H9 (cell line): ENCODE data around the gene SOBP. TPM values are rescaled to one million over a fixed set of nuclear protein-coding genes. Genes with fewer than 3 reads are reported as not detected.

Source experiments
- DNase-seq: peaks from one replicate; pipeline ENCODE4 v3.0.0-alpha.2; 2017
- H2AFZ ChIP-seq: one replicate; pipeline ENCODE4 v1.6.1; 2013; ENCODE audit warnings: mild to moderate bottlenecking, low read length, control low read depth, moderate library complexity
- H2AK5ac ChIP-seq: 2 replicates; pipeline ENCODE4 v1.6.1; 2013; ENCODE audit warnings: low read length, control low read depth, mixed read lengths; ENCODE audit not compliant: insufficient read length
- H2BK120ac ChIP-seq: one replicate; pipeline ENCODE4 v1.6.1; 2013; ENCODE audit warnings: low read depth, mild to moderate bottlenecking, low read length, control low read depth, inconsistent platforms; ENCODE audit not compliant: poor library complexity, severe bottlenecking
- H2BK12ac ChIP-seq: 2 replicates; pipeline ENCODE4 v1.6.1; 2013; ENCODE audit warnings: low read length, control low read depth, mixed read lengths, low read depth; ENCODE audit not compliant: insufficient read length
- H2BK15ac ChIP-seq: 2 replicates; pipeline ENCODE4 v1.6.1; 2013; ENCODE audit warnings: low read depth, low read length, control low read depth
- H2BK20ac ChIP-seq: one replicate; pipeline ENCODE4 v1.6.1; 2013; ENCODE audit warnings: low read depth, mild to moderate bottlenecking, low read length, control low read depth, inconsistent platforms; ENCODE audit not compliant: poor library complexity, severe bottlenecking
- H2BK5ac ChIP-seq: 2 replicates; pipeline ENCODE4 v1.6.1; 2013; ENCODE audit warnings: low read length, control low read depth, mixed read lengths; ENCODE audit not compliant: insufficient read length
- H3K14ac ChIP-seq: 2 replicates; pipeline ENCODE4 v1.6.1; 2013; ENCODE audit warnings: low read length, control low read depth; ENCODE audit not compliant: insufficient read depth
- H3K18ac ChIP-seq: 2 replicates; pipeline ENCODE4 v1.6.1; 2013; ENCODE audit warnings: low read depth, mild to moderate bottlenecking, mixed read lengths, low read length, control low read depth; ENCODE audit not compliant: insufficient read length
- H3K23ac ChIP-seq: 2 replicates; pipeline ENCODE4 v1.6.1; 2013; ENCODE audit warnings: low read length, control low read depth, mixed read lengths, low read depth; ENCODE audit not compliant: insufficient read length
- H3K23me2 ChIP-seq: 2 replicates; pipeline ENCODE4 v1.6.1; 2013; ENCODE audit warnings: low read depth, mild to moderate bottlenecking, mixed read lengths, low read length, control low read depth; ENCODE audit not compliant: insufficient read length, poor library complexity, severe bottlenecking
- H3K27ac ChIP-seq: 2 replicates; pipeline ENCODE4 v1.5.1; 2013; ENCODE audit warnings: low read length, control low read depth, mixed read lengths, low read depth; ENCODE audit not compliant: insufficient read length
- H3K27me3 ChIP-seq: 2 replicates; pipeline ENCODE4 v1.6.1; 2013; ENCODE audit warnings: low read length, control low read depth, inconsistent platforms; ENCODE audit not compliant: insufficient read depth
- H3K4ac ChIP-seq: 2 replicates; pipeline ENCODE4 v1.6.1; 2013; ENCODE audit warnings: low read depth, mild to moderate bottlenecking, control low read depth, inconsistent platforms, low read length, moderate library complexity
- H3K4me1 ChIP-seq: 2 replicates; pipeline ENCODE4 v1.6.1; 2013; ENCODE audit warnings: low read length, control low read depth, inconsistent platforms; ENCODE audit not compliant: insufficient read depth
- H3K4me2 ChIP-seq: 2 replicates; pipeline ENCODE4 v1.6.1; 2013; ENCODE audit warnings: low read length, control low read depth, mixed read lengths; ENCODE audit not compliant: insufficient read length, insufficient read depth
- H3K56ac ChIP-seq: 2 replicates; pipeline ENCODE4 v1.6.1; 2013; ENCODE audit warnings: low read depth, mild to moderate bottlenecking, mixed read lengths, low read length, control low read depth; ENCODE audit not compliant: insufficient read length
- H3K79me1 ChIP-seq: 2 replicates; pipeline ENCODE4 v1.6.1; 2013; ENCODE audit warnings: low read depth, mild to moderate bottlenecking, moderate library complexity, low read length, control low read depth, inconsistent platforms; ENCODE audit not compliant: insufficient read depth, poor library complexity, severe bottlenecking
- H3K79me2 ChIP-seq: 2 replicates; pipeline ENCODE4 v1.6.1; 2013; ENCODE audit warnings: low read length, control low read depth, inconsistent platforms; ENCODE audit not compliant: insufficient read depth
- H3K9ac ChIP-seq: 2 replicates; pipeline ENCODE4 v1.6.1; 2013; ENCODE audit warnings: low read length, control low read depth, mixed read lengths; ENCODE audit not compliant: insufficient read length; ENCODE audit errors: extremely low read depth
- H3K9me3 ChIP-seq: one replicate; pipeline ENCODE4 v1.6.1; 2013; ENCODE audit warnings: low read depth, low read length, inconsistent platforms; ENCODE audit not compliant: control insufficient read depth
- H3T11ph ChIP-seq: one replicate; pipeline ENCODE4 v1.6.1; 2013; ENCODE audit warnings: mild to moderate bottlenecking, low read length, control low read depth, inconsistent platforms
- H4K20me1 ChIP-seq: one replicate; pipeline ENCODE4 v1.6.1; 2013; ENCODE audit not compliant: control insufficient read depth, insufficient read length, insufficient read depth
- H4K5ac ChIP-seq: 2 replicates; pipeline ENCODE4 v1.6.1; 2013; ENCODE audit warnings: low read depth, mild to moderate bottlenecking, mixed read lengths, low read length, control low read depth; ENCODE audit not compliant: insufficient read length
- H4K8ac ChIP-seq: replicated peaks from 2 replicates; pipeline ENCODE4 v1.6.1; 2013; ENCODE audit warnings: low read length, control low read depth, mixed read lengths, low read depth; ENCODE audit not compliant: insufficient read length
- H4K91ac ChIP-seq: 2 replicates; pipeline ENCODE4 v1.6.1; 2013; ENCODE audit warnings: low read depth, mild to moderate bottlenecking, moderate library complexity, mixed read lengths, low read length, control low read depth; ENCODE audit not compliant: insufficient read length
- H3K27ac Mint-ChIP-seq, 3 experiments: 2 replicates in 2 of 3; 3 replicates in 1 of 3; pipeline ENCODE4 v1.8.0; 2020 to 2021; ENCODE audit warnings: mixed read lengths in 3 of 3, mild to moderate bottlenecking in 1 of 3, moderate library complexity in 1 of 3
- H3K27me3 Mint-ChIP-seq: 2 replicates; pipeline ENCODE4 v1.8.0; 2021; ENCODE audit warnings: low read depth, mild to moderate bottlenecking, moderate library complexity, mixed read lengths
- H3K36me3 Mint-ChIP-seq, 3 experiments: 2 replicates in 2 of 3; 3 replicates in 1 of 3; pipeline ENCODE4 v1.8.0; 2020 to 2021; ENCODE audit warnings: low read depth in 3 of 3, mixed read lengths in 3 of 3; ENCODE audit not compliant: insufficient read depth in 1 of 3
- H3K4me1 Mint-ChIP-seq, 2 experiments: 2 replicates each; pipeline ENCODE4 v1.8.0; 2020; ENCODE audit warnings: mixed read lengths in 2 of 2
- H3K4me3 Mint-ChIP-seq, 2 experiments: 2 replicates in 1 of 2; 3 replicates in 1 of 2; pipeline ENCODE4 v1.8.0; 2020 to 2021; ENCODE audit warnings: mild to moderate bottlenecking in 2 of 2, mixed read lengths in 2 of 2, moderate library complexity in 1 of 2
- H3K9me3 Mint-ChIP-seq, 2 experiments: 2 replicates in 1 of 2; 3 replicates in 1 of 2; pipeline ENCODE4 v1.8.0; 2020; ENCODE audit warnings: mild to moderate bottlenecking in 2 of 2, mixed read lengths in 2 of 2, moderate library complexity in 1 of 2
- CTCF ChIP-seq: fragments of 200-600 bp; sonication (generic); conservative IDR thresholded peaks from 3 replicates; pipeline ENCODE4 v1.8.0; 2021; ENCODE audit warnings: antibody characterized with exemption, mild to moderate bottlenecking
- WGBS: extraction: QIAGEN DNeasy Blood & Tissue Kit; methylation state at CpG from one replicate; pipeline ENCODE4 v1.1.7; 2013; ENCODE audit warnings: missing lambda C conversion rate, low lambda C conversion rate, mixed read lengths; ENCODE audit not compliant: insufficient read length; ENCODE audit errors: extremely low coverage; 5-methylcytosine and 5-hydroxymethylcytosine counted together
- total RNA-seq: library from RNA; stranded (reverse); gene quantifications from 2 replicates; pipeline ENCODE4 v1.2.1, GENCODE V29; 2021

The SOBP gene
- total RNA-seq, 1 experiment from 2014 or later: 4.3 TPM

GRCh38 chr6:107590378-107590777 is 100.5 kb downstream of the SOBP start:
- H4K91ac ChIP-seq: no peak overlapping the region
- no peak overlapping the region for H3K4me2 ChIP-seq
- Mint-ChIP-seq H3K27ac (no peak overlapping the region), H3K27me3 (no peaks in the 10 kb centered on the region; the same call in 1 of the 2 replicates), H3K36me3 (no peaks in the 10 kb centered on the region), H3K9me3 (no peaks in the 10 kb centered on the region), H3K4me3 (no peak overlapping the region), H3K4me1 (peaks cover 25 to 33% of the 10 kb centered on the region in 2 experiments)
- H3K79me2 ChIP-seq: no peaks in the 10 kb centered on the region
- no peak overlapping the region for H3K18ac ChIP-seq
- no peak overlapping the region for H3K9ac ChIP-seq
- H3K14ac ChIP-seq: no peak overlapping the region
- no CpG with 5 or more reads among the region's 1 CpG for WGBS
- no peaks in the 10 kb centered on the region for H3K9me3 ChIP-seq
- no peak for DNase-seq
- H2BK12ac ChIP-seq: no peak overlapping the region
- H2BK15ac ChIP-seq: no peak overlapping the region
- H4K20me1 ChIP-seq: no peaks in the 10 kb centered on the region
- no peak overlapping the region for H2BK20ac ChIP-seq
- 0 out of 2 replicates have a peak, but pooled peaks cover 4% of the 10 kb centered on the region for H3K4me1 ChIP-seq
- H4K5ac ChIP-seq: no peak overlapping the region
- TF ChIP-seq CTCF: no peak
- H4K8ac ChIP-seq: no peak overlapping the region
- H3K27me3 ChIP-seq: no peaks in the 10 kb centered on the region
- no peaks in the 10 kb centered on the region for H3K23me2 ChIP-seq
- no peak overlapping the region for H3K4ac ChIP-seq
- H3K23ac ChIP-seq: no peak overlapping the region
- H3T11ph ChIP-seq: no peak overlapping the region
- H2BK5ac ChIP-seq: no peak overlapping the region
- H3K27ac ChIP-seq: no peak overlapping the region
- no peak overlapping the region for H2AFZ ChIP-seq
- no peak overlapping the region for H2AK5ac ChIP-seq
- H2BK120ac ChIP-seq: no peak overlapping the region
- no peaks in the 10 kb centered on the region for H3K79me1 ChIP-seq
- H3K56ac ChIP-seq: no peak overlapping the region
